Neural progenitor cell (in vitro differentiated cells): ENCODE data around the gene PRRX1.

Source experiments
- EZH2 ChIP-seq: fragments of 200-600 bp; sonication (generic); IDR thresholded peaks from 2 replicates; pipeline ENCODE4 v1.6.1; 2017; ENCODE audit warnings: antibody characterized with exemption, mild to moderate bottlenecking, moderate library complexity
- EZH2phosphoT487 ChIP-seq: fragments of 200-600 bp; sonication (generic); IDR thresholded peaks from 2 replicates; pipeline ENCODE4 v1.6.1; 2017; ENCODE audit warnings: antibody characterized with exemption
- TF ChIP-seq, protein P1 (sequence below): fragments of 200-600 bp; sonication (generic); IDR thresholded peaks from 2 replicates; pipeline ENCODE4 v1.5.1; 2017; ENCODE audit warnings: antibody characterized with exemption, mild to moderate bottlenecking

DNA sequence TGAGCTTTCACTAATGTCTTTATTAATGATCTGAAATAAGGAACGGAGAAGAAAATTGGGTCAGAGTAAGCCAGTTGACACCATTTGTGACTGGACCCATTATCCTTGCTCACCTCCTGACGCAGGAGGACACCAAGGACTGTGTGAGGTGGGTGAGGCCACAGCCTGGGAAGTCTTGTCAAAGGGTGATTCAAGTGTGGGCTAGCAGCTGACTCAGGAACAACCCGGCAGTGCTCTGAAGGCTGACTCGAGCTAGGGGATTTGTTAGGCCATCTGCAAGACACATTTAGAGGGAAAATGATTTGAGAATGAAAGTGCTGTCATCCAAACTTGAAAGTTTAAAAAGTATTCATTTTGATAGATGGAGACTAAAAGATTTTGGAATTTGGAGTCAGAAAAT, 21.2 kb downstream of the PRRX1 start:
- TF ChIP-seq, protein P1, sequence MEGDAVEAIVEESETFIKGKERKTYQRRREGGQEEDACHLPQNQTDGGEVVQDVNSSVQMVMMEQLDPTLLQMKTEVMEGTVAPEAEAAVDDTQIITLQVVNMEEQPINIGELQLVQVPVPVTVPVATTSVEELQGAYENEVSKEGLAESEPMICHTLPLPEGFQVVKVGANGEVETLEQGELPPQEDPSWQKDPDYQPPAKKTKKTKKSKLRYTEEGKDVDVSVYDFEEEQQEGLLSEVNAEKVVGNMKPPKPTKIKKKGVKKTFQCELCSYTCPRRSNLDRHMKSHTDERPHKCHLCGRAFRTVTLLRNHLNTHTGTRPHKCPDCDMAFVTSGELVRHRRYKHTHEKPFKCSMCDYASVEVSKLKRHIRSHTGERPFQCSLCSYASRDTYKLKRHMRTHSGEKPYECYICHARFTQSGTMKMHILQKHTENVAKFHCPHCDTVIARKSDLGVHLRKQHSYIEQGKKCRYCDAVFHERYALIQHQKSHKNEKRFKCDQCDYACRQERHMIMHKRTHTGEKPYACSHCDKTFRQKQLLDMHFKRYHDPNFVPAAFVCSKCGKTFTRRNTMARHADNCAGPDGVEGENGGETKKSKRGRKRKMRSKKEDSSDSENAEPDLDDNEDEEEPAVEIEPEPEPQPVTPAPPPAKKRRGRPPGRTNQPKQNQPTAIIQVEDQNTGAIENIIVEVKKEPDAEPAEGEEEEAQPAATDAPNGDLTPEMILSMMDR = no peak
- TF ChIP-seq EZH2 (no peak), EZH2phosphoT487 (no peak)
